Stimulated activated CD4-positive, alpha-beta T cell treated with anti-CD3 and anti-CD28 coated beads, Interleukin-1b, Interleukin-23, amount 100 ng/mL, for 4 hours (primary cell): ENCODE measurements around the gene SMURF1.

Source experiments
- DNase-seq, 2 donors: peaks; one replicate each; pipeline ENCODE4 v3.0.0-alpha.2; 2020; ENCODE audit warnings: low read depth in 2 of 2

SMURF1 gene

DNA sequence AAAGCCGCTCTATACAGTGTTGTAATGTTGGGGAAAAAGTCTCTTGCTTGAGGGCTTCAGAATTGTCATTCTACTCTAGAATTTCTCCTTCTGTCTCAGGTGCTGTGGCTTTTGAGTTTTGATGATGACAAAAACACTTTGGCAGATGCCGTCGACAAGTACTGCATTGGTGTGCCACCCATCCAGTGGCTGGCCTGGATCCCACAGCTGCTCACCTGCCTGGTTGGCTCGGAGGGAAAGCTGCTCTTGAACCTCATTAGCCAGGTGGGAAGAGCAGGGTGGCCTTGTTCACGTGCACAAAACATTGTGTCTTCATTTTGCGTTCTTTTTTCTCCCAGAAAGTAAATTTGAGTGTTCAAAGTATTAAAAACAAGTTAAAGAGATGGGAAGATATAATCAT, 153.6 kb downstream of the SMURF1 start:
- no peak for DNase-seq

DNA sequence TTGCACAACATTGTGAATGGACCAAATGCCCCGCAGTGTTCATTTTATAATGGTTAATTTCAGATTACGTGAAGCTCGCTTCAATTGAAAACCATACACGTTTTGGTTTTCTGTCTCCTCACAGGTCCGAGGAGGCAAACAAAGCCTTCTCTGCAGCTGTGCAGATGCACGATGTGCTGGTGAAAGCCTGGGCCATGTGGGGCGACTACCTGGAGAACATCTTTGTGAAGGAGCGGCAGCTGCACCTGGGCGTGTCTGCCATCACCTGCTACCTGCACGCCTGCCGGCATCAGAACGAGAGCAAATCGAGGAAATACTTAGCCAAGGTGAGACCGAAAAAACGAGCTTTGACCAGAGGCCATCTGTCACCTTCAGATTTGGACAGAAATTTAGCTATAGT, 155.3 kb downstream of the SMURF1 start:
- DNase-seq: no peak

DNA sequence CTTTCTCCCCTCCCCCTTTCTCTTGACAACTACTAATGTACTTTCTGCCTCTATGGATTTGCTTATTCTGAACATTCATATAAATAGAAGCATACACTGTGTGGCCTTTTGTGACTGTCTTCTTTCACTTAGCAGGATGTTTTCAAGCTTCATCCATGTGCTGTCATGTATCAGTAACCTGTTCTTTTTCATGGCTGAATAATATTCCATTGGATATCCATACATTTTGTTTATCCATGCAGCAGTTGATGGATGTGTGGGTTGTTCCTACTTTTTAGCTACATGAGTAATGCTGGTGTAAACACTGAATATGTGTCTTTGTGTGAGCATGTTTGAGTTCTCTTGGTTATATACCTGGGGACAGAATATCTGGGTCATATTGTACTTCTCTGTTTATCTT, 158.0 kb downstream of the SMURF1 start:
- no peak for DNase-seq

DNA sequence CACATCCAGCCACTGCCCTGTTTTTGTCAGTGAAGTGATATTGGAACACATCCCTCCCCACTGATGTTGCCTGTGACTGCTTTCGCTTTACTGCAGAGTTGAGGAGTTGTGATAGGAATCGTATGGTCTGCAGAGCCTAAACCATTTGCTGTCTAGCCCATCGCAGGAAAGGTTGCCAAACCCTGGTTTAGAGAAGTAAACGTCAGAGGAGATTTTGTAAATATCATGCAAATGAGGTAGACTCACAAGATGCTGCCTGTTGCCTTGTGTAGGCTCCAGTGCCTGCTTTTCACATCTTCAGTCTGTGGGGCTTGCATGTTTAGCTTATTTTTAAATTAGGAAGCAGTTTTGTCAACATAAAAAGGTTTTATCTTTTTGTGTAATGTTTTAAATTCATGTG, 158.5 kb downstream of the SMURF1 start:
- DNase-seq: no peak

DNA sequence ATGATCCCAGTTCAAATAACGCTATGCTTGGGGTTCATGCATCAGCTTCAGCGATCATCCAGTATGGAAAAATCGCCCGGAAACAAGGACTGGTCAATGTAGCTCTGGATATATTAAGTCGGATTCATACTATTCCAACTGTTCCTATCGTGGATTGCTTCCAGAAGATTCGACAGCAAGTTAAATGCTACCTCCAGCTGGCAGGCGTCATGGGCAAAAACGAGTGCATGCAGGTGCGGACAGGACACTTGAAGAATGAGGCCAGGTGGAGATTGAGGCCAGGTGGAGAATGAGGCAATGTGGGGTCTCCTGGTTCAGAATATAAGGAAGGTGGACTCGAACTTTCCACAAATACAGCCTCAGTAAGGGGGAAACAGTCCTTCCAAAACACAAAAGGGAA, 159.8 kb downstream of the SMURF1 start:
- DNase-seq: no peak

DNA sequence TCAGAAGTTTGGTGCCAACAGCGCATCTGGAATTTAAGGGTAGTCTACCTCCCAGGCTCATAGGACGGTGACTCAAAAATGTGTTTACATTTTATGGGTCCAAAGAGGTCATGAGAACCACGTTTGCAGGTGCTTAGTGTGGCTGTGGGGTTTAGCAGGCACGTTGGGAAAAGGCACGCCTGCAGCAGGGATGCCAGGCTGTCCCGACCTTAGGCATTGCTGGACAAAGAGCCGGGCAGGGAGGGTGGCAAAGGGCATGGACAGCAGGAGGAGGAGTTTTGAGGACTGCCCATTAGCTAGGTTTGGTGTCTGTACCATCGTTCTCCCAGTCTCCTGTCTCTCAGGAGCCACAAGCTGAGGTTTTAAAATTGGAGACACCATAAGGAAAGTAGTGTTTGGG, 161.2 kb downstream of the SMURF1 start:
- no peak for DNase-seq

DNA sequence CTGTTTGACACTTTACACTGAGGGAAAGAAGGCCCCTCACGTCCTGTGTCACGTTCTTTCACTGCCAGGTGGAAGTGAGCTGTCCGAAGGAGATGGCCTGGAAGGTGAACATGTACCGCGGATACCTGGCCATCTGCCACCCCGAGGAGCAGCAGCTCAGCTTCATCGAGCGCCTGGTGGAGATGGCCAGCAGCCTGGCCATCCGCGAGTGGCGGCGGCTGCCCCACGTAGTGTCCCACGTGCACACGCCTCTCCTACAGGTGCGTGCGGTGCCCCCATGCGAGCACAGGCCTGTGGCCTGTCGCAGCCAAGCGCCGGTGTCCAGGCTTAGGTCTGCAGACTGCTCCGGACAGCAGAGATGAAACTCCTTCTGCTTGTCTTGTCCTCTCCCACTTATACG, 162.2 kb downstream of the SMURF1 start:
- no peak for DNase-seq

DNA sequence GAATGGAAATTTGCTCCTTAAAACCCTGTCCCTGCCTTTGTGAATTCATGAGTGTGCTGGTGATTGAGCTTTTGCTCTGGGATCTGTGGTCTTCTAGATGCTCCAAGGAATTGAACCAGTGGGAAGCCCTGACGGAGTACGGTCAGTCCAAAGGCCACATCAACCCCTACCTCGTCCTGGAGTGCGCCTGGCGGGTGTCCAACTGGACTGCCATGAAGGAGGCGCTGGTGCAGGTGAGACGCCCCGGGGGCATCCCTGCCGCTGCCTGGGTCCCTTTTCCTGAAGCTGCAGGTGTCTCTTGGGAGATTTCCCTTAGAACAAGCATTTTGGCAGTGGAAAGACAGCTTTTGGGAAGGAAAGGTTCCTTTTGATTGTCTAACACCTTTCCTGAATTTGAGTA, 165.2 kb downstream of the SMURF1 start:
- DNase-seq: no peak
